GM19397 (cell line): ENCODE measurements around the gene SFT2D3.

Source experiments
- ATAC-seq: cut with Tn5 transposase; IDR thresholded peaks from one replicate; pipeline ENCODE4 v1.9.1; 2021; ENCODE audit warnings: mild to moderate bottlenecking, moderate library complexity; ENCODE audit not compliant: unreplicated experiment

Gene SFT2D3

DNA sequence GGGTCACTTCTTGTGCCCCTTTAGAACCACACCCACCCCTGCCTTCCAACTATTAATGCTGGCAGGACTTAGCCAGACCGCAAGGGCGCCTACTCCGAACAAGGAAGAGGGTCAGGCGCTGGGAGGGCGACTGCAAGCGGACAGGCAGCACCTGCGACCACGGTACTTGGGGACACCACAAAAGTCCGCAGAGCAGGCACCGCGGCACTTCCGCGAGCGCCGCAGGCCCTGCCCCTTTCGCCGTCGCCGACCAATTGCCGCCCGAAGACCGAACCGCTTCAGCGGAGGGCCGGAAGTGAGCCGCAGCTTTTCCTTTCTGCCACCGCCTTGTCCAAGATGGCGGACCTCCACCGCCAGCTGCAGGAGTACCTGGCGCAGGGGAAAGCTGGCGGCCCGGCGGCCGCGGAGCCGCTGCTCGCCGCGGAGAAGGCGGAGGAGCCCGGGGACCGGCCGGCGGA is at the start of gene SFT2D3:
SFT2D3 (plus strand) TSS at position 305 of the 458 bp plus-strand sequence; CDS start at position 337, 32 bp downstream.
- ATAC-seq, result peak; percentile 67

- ATAC-seq, result no peak
Measured at GRCh38 chr2:127651971-127652550, 49.2 kb upstream of the SFT2D3 start.

DNA sequence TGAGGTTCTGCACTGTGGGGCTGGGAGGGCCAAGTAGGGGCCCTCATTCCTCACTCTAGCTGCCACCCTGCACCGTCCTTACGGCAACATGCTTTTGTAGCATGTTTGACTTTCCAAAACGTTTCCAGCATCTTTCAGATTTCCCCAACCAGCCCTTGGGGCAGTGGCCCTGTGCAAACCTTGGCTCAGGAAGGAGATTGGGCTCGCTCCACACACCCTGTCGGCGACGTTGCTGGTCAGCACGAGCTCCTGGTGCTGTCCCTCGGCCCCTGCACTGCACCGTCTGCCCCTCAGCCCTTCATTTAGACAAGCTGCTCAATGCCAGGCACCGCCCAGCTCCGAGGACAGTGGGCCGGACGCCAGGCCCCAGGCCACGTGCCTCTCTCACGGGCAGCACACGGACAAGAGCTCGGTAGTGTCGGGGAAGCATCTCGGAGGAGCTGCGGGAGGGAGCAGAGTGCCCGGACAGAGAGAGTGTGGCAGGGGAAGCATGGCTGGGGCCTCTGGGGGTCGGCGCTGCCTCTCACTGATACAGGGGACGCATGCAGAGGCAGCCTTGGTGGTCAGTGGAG is 48.4 kb upstream of the SFT2D3 start:
- ATAC-seq, result no peak

DNA sequence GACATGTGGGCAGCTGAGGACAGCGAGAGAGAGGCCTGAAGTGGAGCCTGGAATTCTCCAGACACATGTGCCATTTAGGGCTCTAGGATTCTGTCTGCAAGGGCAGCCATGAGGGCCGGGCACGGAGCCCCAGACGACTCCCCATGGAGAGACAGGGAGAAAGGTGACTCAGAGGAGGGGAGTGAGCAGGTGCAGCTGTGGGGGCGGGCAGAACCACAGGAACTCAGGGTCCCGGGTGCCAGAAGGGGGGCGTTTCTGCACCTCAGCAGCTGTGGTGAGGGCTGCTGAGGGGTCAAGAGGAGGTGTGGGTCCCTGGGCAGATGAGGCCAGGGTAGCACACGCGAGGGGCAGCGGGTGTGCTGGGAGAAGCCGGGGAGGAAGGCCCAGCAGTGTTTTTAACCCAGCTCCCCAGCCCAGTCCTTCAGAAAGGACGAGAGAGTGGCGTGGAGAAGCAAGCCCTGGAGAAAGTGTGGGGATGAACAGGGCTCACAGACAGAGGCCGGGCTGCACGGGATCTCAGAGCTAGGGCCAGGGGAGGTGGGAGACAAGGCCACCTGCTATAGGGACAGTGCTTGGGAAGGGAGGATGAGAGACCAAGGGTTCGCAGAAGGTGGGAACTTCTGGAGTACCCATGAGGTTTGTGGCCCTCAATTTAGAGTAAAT is 47.7 kb upstream of the SFT2D3 start:
- no peak for ATAC-seq

GRCh38 chr2:127654084-127654837 is 47.0 kb upstream of the SFT2D3 start:
- no peak for ATAC-seq

DNA sequence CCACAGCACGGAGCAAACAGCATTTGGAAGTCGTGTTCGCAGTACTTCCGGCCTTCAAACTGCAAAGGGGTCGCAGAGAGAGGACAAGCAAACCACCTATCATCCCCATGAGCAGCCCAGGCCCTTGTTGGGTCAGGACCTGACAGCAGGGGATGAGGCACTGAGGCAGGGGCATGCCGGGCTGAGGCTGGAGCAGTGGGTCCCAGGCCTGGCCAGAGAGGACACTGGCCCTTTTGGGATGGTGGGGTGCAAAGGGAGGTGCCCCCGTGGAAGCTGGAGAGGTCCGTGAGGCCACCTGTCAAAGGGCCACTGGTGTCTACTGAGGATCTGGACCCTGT is 46.5 kb upstream of the SFT2D3 start:
- ATAC-seq, result no peak

GRCh38 chr2:127655209-127656073 is 45.9 kb upstream of the SFT2D3 start:
- ATAC-seq, result no peak

DNA sequence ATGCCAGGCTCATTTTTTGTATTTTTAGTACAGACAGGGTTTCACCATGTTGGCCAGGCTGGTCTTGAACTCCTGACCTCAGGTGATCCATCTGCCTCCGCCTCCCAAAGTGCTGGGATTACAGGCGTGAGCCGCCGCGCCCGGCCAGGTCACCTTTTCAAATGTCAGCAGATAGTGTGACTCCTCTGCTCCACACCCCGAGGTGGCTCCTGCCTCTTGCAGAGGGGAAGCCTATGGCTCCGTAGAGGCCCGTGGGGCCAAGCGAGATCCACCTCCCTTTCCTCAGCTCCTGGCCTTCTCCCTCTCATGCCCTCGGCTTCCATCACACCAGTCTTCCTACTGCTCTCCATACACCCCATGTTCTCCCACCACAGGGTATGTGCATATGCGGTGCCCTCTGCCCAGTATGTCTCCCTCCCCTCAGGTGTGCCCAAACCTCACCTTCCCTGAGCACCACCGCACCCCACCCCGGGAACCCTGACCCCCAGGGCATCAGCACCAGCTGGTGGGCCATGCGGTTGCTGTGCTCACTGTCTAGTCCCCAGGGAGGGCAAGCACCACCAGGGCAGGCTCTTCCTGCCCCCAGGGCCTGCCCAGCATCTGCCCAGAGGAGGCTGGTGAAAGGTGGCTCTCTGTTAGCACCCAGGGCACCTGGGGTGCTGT is 44.6 kb upstream of the SFT2D3 start:
- ATAC-seq, result no peak

GRCh38 chr2:127657232-127657595 is 44.1 kb upstream of the SFT2D3 start:
- ATAC-seq, result no peak

- ATAC-seq, result no peak
Measured at GRCh38 chr2:127658146-127658545, 43.2 kb upstream of the SFT2D3 start.

DNA sequence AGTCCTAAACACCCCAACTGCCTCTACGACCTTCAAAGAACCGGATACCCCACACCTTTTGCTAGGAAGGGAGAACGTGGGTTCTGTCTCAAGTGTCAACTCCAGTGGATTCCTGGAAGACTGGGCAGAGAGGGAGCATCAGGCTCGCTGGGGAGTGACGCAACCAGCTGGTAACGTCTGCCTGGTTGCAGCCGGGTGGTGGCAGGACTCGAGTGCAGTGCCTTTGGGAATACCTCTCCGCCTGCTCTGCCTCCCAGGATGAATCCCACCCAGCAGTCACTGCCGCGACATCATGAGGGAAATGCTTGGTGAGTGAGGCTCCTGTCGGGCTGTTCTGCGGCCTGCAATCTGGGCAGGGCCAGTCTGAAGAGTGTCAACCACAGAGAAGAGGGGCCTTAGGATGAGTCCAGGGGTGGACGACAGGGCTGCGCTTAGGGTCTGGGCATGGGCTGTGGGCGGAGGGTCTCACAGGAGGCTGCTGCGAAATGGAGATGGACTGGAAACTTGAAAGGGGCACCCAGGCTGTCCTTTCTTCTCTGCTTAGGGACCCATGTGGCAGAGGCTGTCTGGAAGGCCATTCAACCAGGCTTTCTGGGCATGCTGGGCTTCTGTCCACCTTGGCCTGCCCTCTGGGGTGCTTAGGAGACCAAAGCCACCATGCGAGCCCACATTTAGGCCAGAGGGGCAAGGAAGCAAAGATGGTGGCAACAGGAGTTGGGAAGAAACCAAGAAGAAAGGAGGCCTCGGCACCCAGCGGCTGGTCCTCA is 42.5 kb upstream of the SFT2D3 start:
- no peak for ATAC-seq

- ATAC-seq, result no peak
Measured at GRCh38 chr2:127659408-127660290, 41.6 kb upstream of the SFT2D3 start.

DNA sequence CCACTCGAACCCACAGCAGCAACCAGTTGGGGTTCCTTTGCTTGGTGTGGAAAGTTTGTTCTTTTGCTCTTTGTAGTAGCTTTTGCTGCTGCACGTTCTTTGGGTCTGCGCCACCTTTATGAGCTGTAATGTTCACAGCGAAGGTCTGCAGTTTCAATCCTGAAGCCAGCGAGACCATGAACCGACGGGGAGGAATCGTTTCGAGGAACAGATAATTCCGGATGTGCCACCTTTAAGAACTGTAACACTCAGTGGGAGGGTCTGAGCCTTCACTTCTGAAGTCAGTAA is 41.1 kb upstream of the SFT2D3 start:
- ATAC-seq, result no peak

DNA sequence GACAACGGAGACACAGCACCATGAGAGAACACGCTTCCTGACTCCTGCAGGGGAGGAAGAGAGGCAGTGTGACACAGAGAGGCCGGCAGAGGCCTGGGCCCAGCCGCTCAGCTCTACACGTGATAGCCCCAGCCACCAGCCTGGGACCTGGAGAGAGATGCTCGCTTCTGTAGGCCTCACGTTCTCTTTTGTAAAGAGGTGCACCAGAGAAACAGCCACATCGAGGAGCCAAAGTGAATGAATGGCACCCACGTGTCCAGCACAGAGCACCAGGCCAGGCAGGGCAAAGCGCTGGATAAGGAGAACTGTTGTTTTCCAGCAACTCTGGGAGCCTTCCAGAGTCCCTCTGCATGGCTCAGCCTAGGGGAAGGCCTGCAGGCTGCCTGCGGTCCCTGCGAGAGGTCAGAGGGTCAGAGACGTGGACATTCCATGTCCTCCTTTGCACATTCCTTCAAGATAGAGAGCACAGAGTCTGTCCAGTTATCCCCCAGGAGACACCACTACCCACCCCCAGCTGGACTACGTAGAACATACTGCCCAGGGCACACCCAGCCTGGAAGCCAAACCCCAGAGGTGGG is 40.1 kb upstream of the SFT2D3 start:
- no peak for ATAC-seq

DNA sequence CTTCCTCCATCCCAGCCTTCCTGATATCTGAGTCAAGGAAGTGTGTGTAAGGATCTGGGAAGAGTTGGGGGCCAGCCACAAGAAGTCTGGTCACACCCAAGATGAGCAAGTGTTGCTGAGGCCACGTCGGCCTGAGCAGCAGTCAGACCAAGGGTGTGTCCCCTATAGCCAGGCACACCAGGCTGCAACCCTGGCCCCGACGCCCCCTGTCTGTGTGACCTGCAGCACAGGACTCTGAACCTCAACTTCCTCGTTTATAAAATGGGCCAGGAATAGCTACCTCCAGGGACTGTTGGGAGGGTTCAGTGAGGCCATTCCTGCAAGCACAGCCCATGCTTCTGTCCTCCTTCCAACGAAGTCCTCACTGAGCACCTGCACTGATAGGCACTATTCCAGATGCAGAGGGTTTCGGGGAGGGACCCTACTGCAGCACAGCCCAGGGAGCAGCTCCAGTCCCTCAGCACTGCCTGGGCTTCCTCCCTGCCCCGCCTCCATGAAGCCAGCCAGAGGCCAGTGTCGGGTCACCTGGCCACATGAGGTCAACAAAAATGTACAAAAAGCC is 39.3 kb upstream of the SFT2D3 start:
- no peak for ATAC-seq

DNA sequence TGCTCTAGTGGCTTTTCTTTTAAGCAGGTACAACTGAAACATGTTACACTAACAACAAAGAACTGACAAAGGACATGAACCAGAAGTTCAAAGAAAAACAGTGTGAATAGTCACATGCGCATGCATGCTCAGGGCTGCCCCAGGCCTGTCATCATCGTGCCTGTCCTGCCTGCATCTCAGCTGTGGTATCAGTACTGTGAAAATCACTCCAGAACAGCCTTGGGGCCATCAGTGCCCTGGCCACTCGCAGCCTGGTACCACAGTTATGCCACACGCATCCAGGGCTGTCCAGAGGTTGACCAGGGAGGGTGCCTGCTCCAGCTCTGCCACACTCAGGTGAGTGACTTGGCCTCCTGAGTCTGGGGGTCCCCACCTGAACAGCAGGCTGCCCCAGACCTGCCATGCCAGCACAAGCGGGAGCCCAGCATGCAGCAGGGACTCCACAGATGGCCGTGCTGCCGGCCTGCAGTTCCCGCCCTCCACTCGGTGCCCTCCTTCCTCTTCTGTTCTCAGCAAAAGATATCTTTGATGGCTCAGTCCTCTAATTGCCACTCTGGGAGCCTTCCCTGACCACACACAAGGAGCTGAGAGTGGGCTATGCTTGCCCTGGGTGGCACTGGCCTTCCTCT is 38.2 kb upstream of the SFT2D3 start:
- ATAC-seq, result no peak

GRCh38 chr2:127663566-127664064 is 37.7 kb upstream of the SFT2D3 start:
- ATAC-seq, result no peak
